Non-pigmented ciliary epithelial cell (primary cell): ENCODE data around the gene SEMA3D.
"Not testable (repeated sequence)": the region's sequence is repeated elsewhere in the genome, so short reads cannot be mapped to it uniquely, and the experiment has no call there.

Experiments
- DNase-seq: peaks from one replicate; pipeline ENCODE4 v3.0.0-alpha.2; 2010; ENCODE audit warnings: low read depth

SEMA3D gene

GRCh38 chr7:85030893-85031292 lies 156.0 kb downstream of the SEMA3D start:
- DNase-seq: no peak

GRCh38 chr7:85025312-85025756 lies 161.5 kb downstream of the SEMA3D start:
- DNase-seq: no peak

- DNase-seq: no peak
Observed at GRCh38 chr7:85023916-85024315, 162.9 kb downstream of the SEMA3D start.

GRCh38 chr7:85023066-85023712 lies 163.7 kb downstream of the SEMA3D start:
- no peak for DNase-seq

GRCh38 chr7:85022064-85022697 lies 164.7 kb downstream of the SEMA3D start:
- DNase-seq: no peak

- no peak for DNase-seq
Observed at GRCh38 chr7:85021101-85021704, 165.7 kb downstream of the SEMA3D start.

- DNase-seq: no peak
Observed at GRCh38 chr7:85019778-85020177, 167.1 kb downstream of the SEMA3D start.

- no peak for DNase-seq
Observed at GRCh38 chr7:85019176-85019575, 167.7 kb downstream of the SEMA3D start.

GRCh38 chr7:85018498-85018897 lies 168.4 kb downstream of the SEMA3D start:
- no peak for DNase-seq

- DNase-seq: no peak
Observed at GRCh38 chr7:85016286-85016685, 170.6 kb downstream of the SEMA3D start.

GRCh38 chr7:85014936-85015660 lies 171.8 kb downstream of the SEMA3D start:
- DNase-seq: no peak

- DNase-seq: no peak
Observed at GRCh38 chr7:85011127-85011526, 175.7 kb downstream of the SEMA3D start.

GRCh38 chr7:85010306-85010705 lies 176.6 kb downstream of the SEMA3D start:
- no peak for DNase-seq

- DNase-seq: no peak
Observed at GRCh38 chr7:85006754-85007153, 180.1 kb downstream of the SEMA3D start.

GRCh38 chr7:85004402-85004801 lies 182.5 kb downstream of the SEMA3D start:
- DNase-seq: no peak

GRCh38 chr7:85001495-85002345 lies 185.1 kb downstream of the SEMA3D start:
- no peak for DNase-seq

GRCh38 chr7:85000735-85001350 lies 186.0 kb downstream of the SEMA3D start:
- DNase-seq: no peak

GRCh38 chr7:84999450-84999849 lies 187.4 kb downstream of the SEMA3D start:
- DNase-seq: no peak

GRCh38 chr7:84998665-84999064 lies 188.2 kb downstream of the SEMA3D start:
- no peak for DNase-seq

- DNase-seq: no peak
Observed at GRCh38 chr7:84997626-84998025, 189.2 kb downstream of the SEMA3D start.

GRCh38 chr7:84992954-84993353 lies 193.9 kb downstream of the SEMA3D start:
- DNase-seq: not testable (repeated sequence)
